NK-92 treated with Interleukin-12 subunit alpha and Interleukin-12 subunit beta, amount 100 ng/mL, for 24 hours (cell line): Measurements from ENCODE around the gene ETV2.
"Not testable (repeated sequence)": the region's sequence is repeated elsewhere in the genome, so short reads cannot be mapped to it uniquely, and the experiment has no call there.

Source experiments
- DNase-seq: peaks from one replicate; lab custom pipeline; 2025; lab: John Stamatoyannopoulos, UW

Gene ETV2

GRCh38 chr19:35657904-35658700 is 16.6 kb downstream of the ETV2 start:
- DNase-seq, result no peak

- DNase-seq, result no peak
Observed at GRCh38 chr19:35661995-35662340, 20.4 kb downstream of the ETV2 start.

- no peak for DNase-seq
Observed at GRCh38 chr19:35663981-35664380, 22.4 kb downstream of the ETV2 start.

GRCh38 chr19:35665157-35665556 is 23.6 kb downstream of the ETV2 start:
- DNase-seq, result no peak

GRCh38 chr19:35665604-35666003 is 24.1 kb downstream of the ETV2 start:
- no peak for DNase-seq

- no peak for DNase-seq
Observed at GRCh38 chr19:35666251-35666913, 24.8 kb downstream of the ETV2 start, which contains the start of gene UPK1A. UPK1A (plus strand) TSS chr19:35666517; CDS start chr19:35666813, 296 bp downstream.

GRCh38 chr19:35669566-35669965 is 28.0 kb downstream of the ETV2 start:
- DNase-seq, result no peak

- DNase-seq, result no peak
Observed at GRCh38 chr19:35669974-35670373, 28.4 kb downstream of the ETV2 start.

- no peak for DNase-seq
Observed at GRCh38 chr19:35670686-35671085, 29.1 kb downstream of the ETV2 start.

- DNase-seq, result no peak
Observed at GRCh38 chr19:35671818-35672217, 30.3 kb downstream of the ETV2 start.

GRCh38 chr19:35673121-35673804 is 31.7 kb downstream of the ETV2 start:
- no peak for DNase-seq

- DNase-seq, result no peak
Observed at GRCh38 chr19:35675589-35676140, 34.1 kb downstream of the ETV2 start.

GRCh38 chr19:35689836-35690235 is 48.3 kb downstream of the ETV2 start:
- no peak for DNase-seq

GRCh38 chr19:35691106-35691505 is 49.6 kb downstream of the ETV2 start:
- DNase-seq, result not testable (repeated sequence)

- DNase-seq, result no peak
Observed at GRCh38 chr19:35692010-35692409, 50.5 kb downstream of the ETV2 start.

GRCh38 chr19:35693422-35693821 is 51.9 kb downstream of the ETV2 start:
- no peak for DNase-seq

GRCh38 chr19:35693835-35694599 is 52.5 kb downstream of the ETV2 start:
- DNase-seq, result peak; percentile 82
